CD4-positive, alpha-beta T cell (primary cell): ENCODE results near the gene RHBDL3. TPM values are rescaled to one million over a fixed set of nuclear protein-coding genes. Genes with fewer than 3 reads are reported as not detected.
"Not testable (repeated sequence)": the region's sequence is repeated elsewhere in the genome, so short reads cannot be mapped to it uniquely, and the experiment has no call there.

Experiments used
- ATAC-seq: fragments of 200-7000 bp; cut with Tn5 transposase; one replicate; pipeline ENCODE4 v1.10.0; 2022; ENCODE audit warnings: mild to moderate bottlenecking; ENCODE audit not compliant: poor library complexity
- CTCF ChIA-PET: fragments of 350-600 bp; sonication (Branson Sonifier 250); formaldehyde crosslinking; loops from one replicate; lab custom pipeline; 2021; ENCODE audit warnings: antibody characterized with exemption, inconsistent platforms; lab: Charles Lee
- POLR2A ChIA-PET: fragments of 350-600 bp; sonication (Branson Sonifier 250); formaldehyde crosslinking; loops from one replicate; lab custom pipeline; 2021; ENCODE audit warnings: antibody characterized with exemption, inconsistent platforms; lab: Charles Lee
- DNase-seq, 14 experiments: peaks; one replicate each; pipeline ENCODE4 v3.0.0-alpha.2; 2013 to 2020; ENCODE audit warnings: mixed read lengths in 2 of 14
- H3K27ac ChIP-seq, 2 donors: one replicate each; pipeline versions ENCODE4 v1.5.1 to v1.7.0; 2013; ENCODE audit warnings: low read length in 2 of 2, low read depth in 1 of 2, mild to moderate bottlenecking in 1 of 2
- H3K27me3 ChIP-seq, 2 experiments: 1 replicate in 1 of 2; 2 replicates in 1 of 2; pipeline versions ENCODE4 v1.6.1 to v1.7.0; 2013; ENCODE audit warnings: low read length in 2 of 2, control low read depth in 1 of 2, mild to moderate bottlenecking in 1 of 2, moderate library complexity in 1 of 2; ENCODE audit not compliant: insufficient read depth in 2 of 2, control insufficient read depth in 1 of 2
- H3K36me3 ChIP-seq: one replicate; pipeline ENCODE4 v1.6.1; 2013; ENCODE audit warnings: low read length, control low read depth; ENCODE audit not compliant: insufficient read depth
- H3K4me1 ChIP-seq: one replicate; pipeline ENCODE4 v1.6.1; 2013; ENCODE audit warnings: low read length, control low read depth; ENCODE audit not compliant: insufficient read depth
- H3K4me3 ChIP-seq: one replicate; pipeline ENCODE4 v1.5.1; 2013; ENCODE audit warnings: mild to moderate bottlenecking, low read length, moderate library complexity
- H3K9me3 ChIP-seq, 2 experiments: 1 replicate in 1 of 2; 2 replicates in 1 of 2; pipeline versions ENCODE4 v1.6.1 to v1.7.0; 2013; ENCODE audit warnings: low read length in 2 of 2, mild to moderate bottlenecking in 2 of 2, control low read depth in 1 of 2, moderate library complexity in 1 of 2; ENCODE audit not compliant: control insufficient read depth in 1 of 2, insufficient read depth in 1 of 2
- H3K27ac Mint-ChIP-seq: one replicate; pipeline ENCODE4 v1.8.0; 2020; ENCODE audit warnings: mixed read lengths
- H3K27me3 Mint-ChIP-seq: one replicate; pipeline ENCODE4 v1.8.0; 2021; ENCODE audit warnings: mixed read lengths
- H3K36me3 Mint-ChIP-seq: one replicate; pipeline ENCODE4 v1.8.0; 2021; ENCODE audit warnings: low read depth, mixed read lengths
- H3K4me1 Mint-ChIP-seq: one replicate; pipeline ENCODE4 v1.8.0; 2021; ENCODE audit warnings: low read depth, mixed read lengths
- H3K4me3 Mint-ChIP-seq: one replicate; pipeline ENCODE4 v1.8.0; 2020; ENCODE audit warnings: mild to moderate bottlenecking, mixed read lengths
- H3K9me3 Mint-ChIP-seq: one replicate; pipeline ENCODE4 v1.8.0; 2020; ENCODE audit warnings: mixed read lengths
- CTCF ChIP-seq: fragments of 200-600 bp; IDR thresholded peaks from one replicate; pipeline ENCODE4 v1.8.0; 2022; ENCODE audit warnings: antibody characterized with exemption, mild to moderate bottlenecking
- intact Hi-C, 2 experiments: fragments of 100-400 bp; cut with DNase I in 1 of 2; cut with micrococcal nuclease in 1 of 2; formaldehyde crosslinking; loops; one replicate each; pipeline versions ENCODE4 v1.15.1 to v1.9.0; 2023 to 2025; cut with DNase I, micrococcal nuclease
- total RNA-seq, 174 experiments: library from RNA in 2 of 174; stranded (reverse) in 2 of 174; gene quantifications; one replicate each; pipeline ENCODE4 v1.2.3 and lab custom pipeline; 2021 to 2026

The RHBDL3 gene
- total RNA-seq, 2 experiments from 2014 or later = 0.08 TPM; not detected in 1

- TF ChIP-seq CTCF = no peak
- POLR2A ChIA-PET = no interaction called here
- H3K27ac ChIP-seq = no peak overlapping the region
- Mint-ChIP-seq H3K27ac (no peak overlapping the region), H3K4me1 (no peaks in the 10 kb centered on the region), H3K36me3 (no peaks in the 10 kb centered on the region), H3K9me3 (no peaks in the 10 kb centered on the region), H3K27me3 (peaks cover 18% of the 10 kb centered on the region), H3K4me3 (no peak overlapping the region)
- DNase-seq (no peak), ATAC-seq (no peak)
- no peak overlapping the region for H3K4me3 ChIP-seq
- CTCF ChIA-PET = no interaction called here
- intact Hi-C loops = no loop called here
- H3K36me3 ChIP-seq = no peaks in the 10 kb centered on the region
- peaks cover 8% of the 10 kb centered on the region for H3K4me1 ChIP-seq
- H3K27me3 ChIP-seq = no peaks in the 10 kb centered on the region
- no peaks in the 10 kb centered on the region for H3K9me3 ChIP-seq
Observed at GRCh38 chr17:32315171-32315570, 49.5 kb downstream of the RHBDL3 start.

GRCh38 chr17:32316653-32317052 is 51.0 kb downstream of the RHBDL3 start:
- CTCF ChIA-PET, intact Hi-C loops: not testable (repeated sequence)

GRCh38 chr17:32317353-32317752 is 51.7 kb downstream of the RHBDL3 start:
- intact Hi-C loops = no loop called here
- H3K4me3 Mint-ChIP-seq = no peak overlapping the region

More at GRCh38 chr17:32316653-32317052, 51.0 kb downstream of the RHBDL3 start:
- H3K27me3 Mint-ChIP-seq = peaks cover 16% of the 10 kb centered on the region
- H3K36me3 Mint-ChIP-seq, H3K4me3 ChIP-seq, H3K4me1 Mint-ChIP-seq, POLR2A ChIA-PET, H3K36me3 ChIP-seq, ATAC-seq, H3K4me1 ChIP-seq, H3K4me3 Mint-ChIP-seq, H3K27ac Mint-ChIP-seq, DNase-seq, H3K27me3 ChIP-seq, H3K27ac ChIP-seq, H3K9me3 Mint-ChIP-seq, H3K9me3 ChIP-seq: not testable (repeated sequence)

More at GRCh38 chr17:32317353-32317752, 51.7 kb downstream of the RHBDL3 start:
- TF ChIP-seq CTCF = no peak
- no peaks in the 10 kb centered on the region for H3K4me1 Mint-ChIP-seq
- H3K27me3 Mint-ChIP-seq = peaks cover 14% of the 10 kb centered on the region
- Histone ChIP-seq H3K4me1 (peaks cover 8% of the 10 kb centered on the region), H3K27me3 (no peaks in the 10 kb centered on the region), H3K36me3 (no peaks in the 10 kb centered on the region), H3K9me3 (no peaks in the 10 kb centered on the region), H3K27ac (no peak overlapping the region), H3K4me3 (no peak overlapping the region)
- H3K27ac Mint-ChIP-seq = no peak overlapping the region
- H3K9me3 Mint-ChIP-seq = no peaks in the 10 kb centered on the region
- DNase-seq (no peak), ATAC-seq (no peak)
- ChIA-PET POLR2A (no interaction called here), CTCF (no interaction called here)
- no peaks in the 10 kb centered on the region for H3K36me3 Mint-ChIP-seq
